Measurements from ENCODE around the gene BABAM2.

The BABAM2 gene

DNA sequence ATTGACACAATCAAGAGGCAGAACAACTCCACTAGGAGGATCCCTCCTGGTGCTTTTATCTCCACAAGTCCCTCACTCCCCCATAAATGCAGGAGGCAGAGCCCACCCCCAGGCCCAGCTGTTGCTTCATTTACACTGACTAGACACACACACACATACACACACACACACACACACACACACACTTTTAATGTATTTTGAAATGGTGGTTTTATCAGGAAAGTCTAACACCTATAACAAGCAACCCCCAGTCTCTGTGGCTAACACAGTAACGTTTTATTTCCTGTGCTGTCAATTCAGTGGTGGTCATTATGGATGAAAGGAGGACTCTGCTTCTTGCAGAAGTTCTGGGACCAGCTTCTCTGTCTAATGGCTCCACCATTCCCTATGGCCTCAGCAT, 376.8 kb downstream of the BABAM2 start:
- TF ChIP-seq, protein P1, sequence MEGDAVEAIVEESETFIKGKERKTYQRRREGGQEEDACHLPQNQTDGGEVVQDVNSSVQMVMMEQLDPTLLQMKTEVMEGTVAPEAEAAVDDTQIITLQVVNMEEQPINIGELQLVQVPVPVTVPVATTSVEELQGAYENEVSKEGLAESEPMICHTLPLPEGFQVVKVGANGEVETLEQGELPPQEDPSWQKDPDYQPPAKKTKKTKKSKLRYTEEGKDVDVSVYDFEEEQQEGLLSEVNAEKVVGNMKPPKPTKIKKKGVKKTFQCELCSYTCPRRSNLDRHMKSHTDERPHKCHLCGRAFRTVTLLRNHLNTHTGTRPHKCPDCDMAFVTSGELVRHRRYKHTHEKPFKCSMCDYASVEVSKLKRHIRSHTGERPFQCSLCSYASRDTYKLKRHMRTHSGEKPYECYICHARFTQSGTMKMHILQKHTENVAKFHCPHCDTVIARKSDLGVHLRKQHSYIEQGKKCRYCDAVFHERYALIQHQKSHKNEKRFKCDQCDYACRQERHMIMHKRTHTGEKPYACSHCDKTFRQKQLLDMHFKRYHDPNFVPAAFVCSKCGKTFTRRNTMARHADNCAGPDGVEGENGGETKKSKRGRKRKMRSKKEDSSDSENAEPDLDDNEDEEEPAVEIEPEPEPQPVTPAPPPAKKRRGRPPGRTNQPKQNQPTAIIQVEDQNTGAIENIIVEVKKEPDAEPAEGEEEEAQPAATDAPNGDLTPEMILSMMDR (IDR thresholded peaks at IDR 0.05; ENCODE audit: low read depth, low read length): no peak
- no peak overlapping the region for H3K4me3 ChIP-seq (ENCODE audit: low read depth, low read length)

DNA sequence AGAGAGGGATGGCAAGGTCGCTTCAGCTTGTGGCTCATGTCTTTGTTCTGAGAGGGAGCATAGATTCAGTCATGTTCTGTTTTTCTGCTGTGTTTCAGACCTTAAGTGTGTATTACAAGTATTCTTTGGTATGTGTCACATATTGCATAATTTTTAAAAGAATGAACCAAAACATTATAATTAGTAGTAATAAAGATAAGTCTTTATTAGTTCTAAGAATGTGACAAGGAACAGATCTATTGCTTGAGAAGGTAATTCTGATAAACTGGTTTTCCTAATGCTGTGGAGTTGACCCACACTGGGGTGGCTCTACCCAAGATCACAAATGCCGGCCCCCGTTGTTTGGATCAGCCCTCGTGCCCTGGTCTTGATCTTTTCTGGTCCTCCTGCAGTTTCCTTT, 377.9 kb downstream of the BABAM2 start:
- Histone ChIP-seq H3K27me3 (ENCODE audit: insufficient read depth, low read depth, severe bottlenecking) (no peaks in the 10 kb centered on the region), H3K9me3 (ENCODE audit: severe bottlenecking) (no peaks in the 10 kb centered on the region), H3K27ac (no peak overlapping the region), H3K4me3 (ENCODE audit: low read depth, low read length) (no peak overlapping the region), H3K36me3 (no peaks in the 10 kb centered on the region)
- no peak for DNase-seq
- TF ChIP-seq, protein P1 (IDR thresholded peaks at IDR 0.05; ENCODE audit: low read depth, low read length): no peak

More for the DNA sequence above, 376.8 kb downstream of the BABAM2 start:
- H3K9me3 ChIP-seq (ENCODE audit: severe bottlenecking): no peaks in the 10 kb centered on the region
- H3K36me3 ChIP-seq: no peaks in the 10 kb centered on the region
- no peak overlapping the region for H3K27ac ChIP-seq
- DNase-seq: no peak
- no peaks in the 10 kb centered on the region for H3K27me3 ChIP-seq (ENCODE audit: insufficient read depth, low read depth, severe bottlenecking)

DNA sequence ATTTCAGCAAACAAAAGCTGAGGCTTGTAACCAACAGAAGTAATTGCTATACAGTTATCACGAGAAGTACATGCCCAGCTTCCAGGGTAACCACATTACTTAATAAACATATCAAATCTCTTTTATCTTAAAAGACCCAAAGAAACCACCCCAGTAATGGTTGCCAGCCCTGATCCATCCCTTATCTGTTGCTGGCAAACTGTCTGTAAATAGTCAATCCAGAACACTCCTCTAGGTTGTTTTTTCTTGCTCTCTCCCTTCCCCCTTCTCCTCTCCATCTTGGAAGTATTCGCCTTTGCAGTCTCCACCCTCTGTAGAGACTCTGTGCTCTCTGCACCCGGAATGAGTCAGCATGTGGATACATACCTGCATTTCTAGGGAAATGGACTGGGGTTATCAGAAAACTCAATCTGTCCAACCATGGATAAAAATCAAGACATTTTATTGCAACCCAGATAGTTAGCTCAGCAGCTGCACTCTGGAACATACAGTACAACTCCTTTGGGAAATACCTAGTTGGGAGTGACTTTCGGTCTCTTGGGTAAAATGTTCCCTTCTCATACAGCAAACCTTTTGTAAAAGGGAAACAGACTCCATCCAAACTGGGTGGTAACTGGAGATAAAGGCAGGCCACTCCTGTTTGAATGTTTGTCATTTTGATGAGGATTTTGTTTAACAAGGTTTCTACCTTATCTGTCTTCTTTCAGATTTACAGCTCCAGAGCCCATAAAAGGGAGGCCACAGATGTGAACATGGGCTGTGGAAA, 378.7 kb downstream of the BABAM2 start:
- Histone ChIP-seq H3K27me3 (ENCODE audit: insufficient read depth, low read depth, severe bottlenecking) (no peaks in the 10 kb centered on the region), H3K9me3 (ENCODE audit: severe bottlenecking) (no peaks in the 10 kb centered on the region), H3K27ac (no peak overlapping the region), H3K4me3 (ENCODE audit: low read depth, low read length) (no peak overlapping the region), H3K36me3 (no peaks in the 10 kb centered on the region)
- TF ChIP-seq, protein P1 (IDR thresholded peaks at IDR 0.05; ENCODE audit: low read depth, low read length): no peak
- DNase-seq: no peak

DNA sequence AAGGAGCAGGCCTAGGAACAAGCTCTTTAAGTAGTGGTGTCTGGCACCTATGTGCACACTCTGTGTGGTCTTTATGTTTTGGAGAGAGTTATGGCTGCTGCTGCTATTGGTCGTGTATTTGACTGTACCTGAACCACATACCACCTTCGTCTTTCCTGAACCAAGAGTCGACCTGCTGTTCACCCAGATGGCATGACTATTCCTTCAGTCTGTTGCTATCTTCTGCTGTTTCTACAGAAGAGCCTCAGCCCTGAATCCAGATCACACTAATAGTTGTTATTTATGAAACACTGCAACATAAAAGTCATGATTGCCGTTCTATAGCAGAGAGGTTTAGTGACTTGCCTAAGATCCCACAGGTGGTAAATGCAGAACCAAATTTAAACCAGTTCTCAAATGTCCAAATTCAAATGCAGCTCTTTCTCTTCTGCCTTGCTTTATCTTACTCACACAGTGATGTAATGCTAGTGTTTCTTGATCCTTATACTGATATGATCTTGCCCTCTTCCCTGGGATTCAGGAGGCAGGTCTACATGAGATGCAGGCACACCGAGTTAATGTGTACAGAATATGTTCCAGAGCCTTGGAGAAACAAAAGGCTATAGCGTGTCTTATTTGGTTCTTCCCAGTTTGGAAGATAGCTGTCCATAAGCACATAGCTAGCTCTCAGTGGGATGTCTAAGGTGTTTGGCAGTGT, 380.1 kb downstream of the BABAM2 start:
- no peak overlapping the region for H3K27ac ChIP-seq
- no peak for DNase-seq

DNA sequence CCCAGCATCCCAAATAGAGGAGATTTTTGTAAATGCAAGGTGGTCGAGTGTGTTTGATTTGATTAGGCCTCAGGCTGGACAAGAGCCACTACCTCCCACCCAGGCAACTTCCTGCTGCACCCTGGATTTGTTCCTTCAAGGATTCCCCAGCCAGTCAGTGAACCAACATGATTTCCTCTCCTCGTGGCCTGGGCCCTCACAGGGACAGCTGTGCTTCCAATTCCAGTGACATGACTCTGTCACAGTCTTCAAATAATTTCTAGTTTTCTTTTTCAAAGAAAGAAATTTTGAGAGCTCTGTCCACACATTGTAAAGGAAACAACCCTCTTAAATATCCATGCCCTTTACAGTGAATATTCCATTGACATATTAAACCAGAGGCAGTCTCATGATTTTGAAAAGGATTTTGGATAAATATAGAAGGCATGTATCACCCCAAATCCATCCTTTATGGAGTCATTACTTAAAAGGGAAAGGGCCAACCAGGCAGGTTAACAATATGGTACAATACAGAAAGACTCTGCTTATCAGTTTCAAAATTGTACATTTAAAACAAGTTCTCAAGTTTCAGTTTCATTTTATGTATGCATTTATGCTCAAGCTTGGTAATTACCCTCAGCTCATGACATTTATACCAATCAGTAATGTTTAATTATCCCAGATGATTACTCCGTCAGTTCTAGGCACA, 380.8 kb downstream of the BABAM2 start:
- Histone ChIP-seq H3K36me3 (no peaks in the 10 kb centered on the region), H3K27ac (no peak overlapping the region), H3K4me3 (ENCODE audit: low read depth, low read length) (no peak overlapping the region), H3K9me3 (ENCODE audit: severe bottlenecking) (no peaks in the 10 kb centered on the region), H3K27me3 (ENCODE audit: insufficient read depth, low read depth, severe bottlenecking) (no peaks in the 10 kb centered on the region)
- DNase-seq: no peak
- TF ChIP-seq, protein P1 (IDR thresholded peaks at IDR 0.05; ENCODE audit: low read depth, low read length): no peak

More for the DNA sequence above, 380.1 kb downstream of the BABAM2 start:
- H3K36me3 ChIP-seq: no peaks in the 10 kb centered on the region
- TF ChIP-seq, protein P1 (IDR thresholded peaks at IDR 0.05; ENCODE audit: low read depth, low read length): no peak
- H3K27me3 ChIP-seq (ENCODE audit: insufficient read depth, low read depth, severe bottlenecking): no peaks in the 10 kb centered on the region
- no peak overlapping the region for H3K4me3 ChIP-seq (ENCODE audit: low read depth, low read length)
- no peaks in the 10 kb centered on the region for H3K9me3 ChIP-seq (ENCODE audit: severe bottlenecking)

Measured in WERI-Rb-1 (cell line).